ENCODE results near the gene CA6. TPM values are rescaled to one million over a fixed set of nuclear protein-coding genes. Genes with fewer than 3 reads are reported as not detected.
"Not testable (repeated sequence)": the region's sequence is repeated elsewhere in the genome, so short reads cannot be mapped to it uniquely, and the experiment has no call there.

The CA6 gene
- total RNA-seq, 1 donor: not detected

GRCh38 chr1:8913457-8913856 lies 32.2 kb upstream of the CA6 start:
- no peaks in the 10 kb centered on the region for H3K4me1 ChIP-seq (ENCODE audit: insufficient read depth, low read length)
- TF ChIP-seq CTCF (IDR thresholded peaks at IDR 0.05; ENCODE audit: extremely low read depth, low read depth, low read length): no peak
- H3K27me3 ChIP-seq (ENCODE audit: insufficient read depth, low read length): no peaks in the 10 kb centered on the region
- no peaks in the 10 kb centered on the region for H4K20me1 ChIP-seq (ENCODE audit: insufficient read depth, low read length)
- H3K36me3 ChIP-seq (ENCODE audit: insufficient read depth, low read length): no peaks in the 10 kb centered on the region
- H3K4me3 ChIP-seq (ENCODE audit: insufficient read depth, low read length): no peak overlapping the region
- H3K9me3 ChIP-seq (ENCODE audit: low read depth, low read length): no peaks in the 10 kb centered on the region
- H2AFZ ChIP-seq (ENCODE audit: low read length): no peak overlapping the region
- peak; percentile 42 for DNase-seq (ENCODE audit: insufficient read length, low spot score, missing footprints)
- no peak overlapping the region for H3K27ac ChIP-seq (ENCODE audit: low read depth, low read length)
- no peak overlapping the region for H3K4me2 ChIP-seq (ENCODE audit: insufficient read depth, low read length)
- H3K79me2 ChIP-seq (ENCODE audit: insufficient read depth, low read length): no peaks in the 10 kb centered on the region

- Histone ChIP-seq H3K79me2 (ENCODE audit: insufficient read depth, low read length) (no peaks in the 10 kb centered on the region), H3K27me3 (ENCODE audit: insufficient read depth, low read length) (no peaks in the 10 kb centered on the region), H3K4me1 (ENCODE audit: insufficient read depth, low read length) (no peaks in the 10 kb centered on the region), H3K9me3 (ENCODE audit: low read depth, low read length) (no peaks in the 10 kb centered on the region), H4K20me1 (ENCODE audit: insufficient read depth, low read length) (no peaks in the 10 kb centered on the region), H3K27ac (ENCODE audit: low read depth, low read length) (no peak overlapping the region), H3K4me2 (ENCODE audit: insufficient read depth, low read length) (no peak overlapping the region), H2AFZ (ENCODE audit: low read length) (no peak overlapping the region), H3K36me3 (ENCODE audit: insufficient read depth, low read length) (no peaks in the 10 kb centered on the region), H3K4me3 (ENCODE audit: insufficient read depth, low read length) (no peak overlapping the region)
- no peak for DNase-seq (ENCODE audit: insufficient read length, low spot score, missing footprints)
- no peak for TF ChIP-seq CTCF (IDR thresholded peaks at IDR 0.05; ENCODE audit: extremely low read depth, low read depth, low read length)
Observed at GRCh38 chr1:8914466-8914865, 31.2 kb upstream of the CA6 start.

- no peak overlapping the region for H2AFZ ChIP-seq (ENCODE audit: low read length)
- TF ChIP-seq CTCF (IDR thresholded peaks at IDR 0.05; ENCODE audit: extremely low read depth, low read depth, low read length): no peak
Observed at GRCh38 chr1:8915446-8915845, 30.2 kb upstream of the CA6 start.

GRCh38 chr1:8917536-8917935 lies 28.1 kb upstream of the CA6 start:
- H3K36me3 ChIP-seq (ENCODE audit: insufficient read depth, low read length); H3K4me1 ChIP-seq (ENCODE audit: insufficient read depth, low read length); H4K20me1 ChIP-seq (ENCODE audit: insufficient read depth, low read length); H3K9me3 ChIP-seq (ENCODE audit: low read depth, low read length); H3K27ac ChIP-seq (ENCODE audit: low read depth, low read length); H3K79me2 ChIP-seq (ENCODE audit: insufficient read depth, low read length); H3K4me3 ChIP-seq (ENCODE audit: insufficient read depth, low read length); H3K27me3 ChIP-seq (ENCODE audit: insufficient read depth, low read length): not testable (repeated sequence)
- Histone ChIP-seq H3K4me2 (ENCODE audit: insufficient read depth, low read length) (peak overlapping the region; percentile 77), H2AFZ (ENCODE audit: low read length) (peak overlapping the region; percentile 57)
- peak; percentile 60 for DNase-seq (ENCODE audit: insufficient read length, low spot score, missing footprints)

More at GRCh38 chr1:8915446-8915845, 30.2 kb upstream of the CA6 start:
- Histone ChIP-seq H4K20me1 (ENCODE audit: insufficient read depth, low read length) (no peaks in the 10 kb centered on the region), H3K36me3 (ENCODE audit: insufficient read depth, low read length) (no peaks in the 10 kb centered on the region), H3K4me1 (ENCODE audit: insufficient read depth, low read length) (no peaks in the 10 kb centered on the region), H3K4me2 (ENCODE audit: insufficient read depth, low read length) (no peak overlapping the region), H3K9me3 (ENCODE audit: low read depth, low read length) (no peaks in the 10 kb centered on the region), H3K27ac (ENCODE audit: low read depth, low read length) (no peak overlapping the region), H3K79me2 (ENCODE audit: insufficient read depth, low read length) (no peaks in the 10 kb centered on the region), H3K4me3 (ENCODE audit: insufficient read depth, low read length) (no peak overlapping the region), H3K27me3 (ENCODE audit: insufficient read depth, low read length) (no peaks in the 10 kb centered on the region)
- DNase-seq (ENCODE audit: insufficient read length, low spot score, missing footprints): no peak

Measured in osteoblast (primary cell).